ENCODE measurements around the gene ZNF283.

- TF ChIP-seq, protein P1, sequence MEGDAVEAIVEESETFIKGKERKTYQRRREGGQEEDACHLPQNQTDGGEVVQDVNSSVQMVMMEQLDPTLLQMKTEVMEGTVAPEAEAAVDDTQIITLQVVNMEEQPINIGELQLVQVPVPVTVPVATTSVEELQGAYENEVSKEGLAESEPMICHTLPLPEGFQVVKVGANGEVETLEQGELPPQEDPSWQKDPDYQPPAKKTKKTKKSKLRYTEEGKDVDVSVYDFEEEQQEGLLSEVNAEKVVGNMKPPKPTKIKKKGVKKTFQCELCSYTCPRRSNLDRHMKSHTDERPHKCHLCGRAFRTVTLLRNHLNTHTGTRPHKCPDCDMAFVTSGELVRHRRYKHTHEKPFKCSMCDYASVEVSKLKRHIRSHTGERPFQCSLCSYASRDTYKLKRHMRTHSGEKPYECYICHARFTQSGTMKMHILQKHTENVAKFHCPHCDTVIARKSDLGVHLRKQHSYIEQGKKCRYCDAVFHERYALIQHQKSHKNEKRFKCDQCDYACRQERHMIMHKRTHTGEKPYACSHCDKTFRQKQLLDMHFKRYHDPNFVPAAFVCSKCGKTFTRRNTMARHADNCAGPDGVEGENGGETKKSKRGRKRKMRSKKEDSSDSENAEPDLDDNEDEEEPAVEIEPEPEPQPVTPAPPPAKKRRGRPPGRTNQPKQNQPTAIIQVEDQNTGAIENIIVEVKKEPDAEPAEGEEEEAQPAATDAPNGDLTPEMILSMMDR (IDR thresholded peaks at IDR 0.05; ENCODE audit: low read depth, low read length, poor library complexity, severe bottlenecking) = no peak
- TF ChIP-seq EZH2phosphoT487 (IDR thresholded peaks at IDR 0.05; ENCODE audit: borderline replicate concordance, low read length) = no peak
Measured at GRCh38 chr19:43820098-43820883, 6.8 kb upstream of the ZNF283 start.

All from DOHH2 (cell line).